ENCODE results near the gene C1orf50.

C1orf50 gene

GRCh38 chr1:42758641-42759040 is 8.4 kb upstream of the C1orf50 start:
- no peak for DNase-seq

DNA sequence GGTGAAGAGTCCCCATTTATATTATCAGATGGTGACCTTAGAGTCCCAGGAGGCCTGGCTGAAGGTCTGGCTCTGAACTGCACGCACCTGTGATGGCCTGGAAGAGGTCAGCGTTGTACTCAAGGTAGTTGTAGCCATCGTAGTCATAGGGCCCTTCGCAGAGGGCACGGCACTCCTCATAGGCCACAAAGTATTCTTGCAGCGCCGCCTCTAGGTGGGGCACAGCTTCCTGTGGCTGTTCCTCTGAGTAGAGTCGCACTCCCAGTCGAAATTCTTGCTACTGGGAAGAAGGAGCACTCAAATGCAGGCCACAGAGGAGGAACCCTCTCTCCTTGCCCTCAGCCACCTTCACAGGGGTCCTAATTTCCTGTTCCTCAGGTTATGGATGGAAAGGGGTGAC is 7.9 kb upstream of the C1orf50 start:
- DNase-seq: no peak

DNA sequence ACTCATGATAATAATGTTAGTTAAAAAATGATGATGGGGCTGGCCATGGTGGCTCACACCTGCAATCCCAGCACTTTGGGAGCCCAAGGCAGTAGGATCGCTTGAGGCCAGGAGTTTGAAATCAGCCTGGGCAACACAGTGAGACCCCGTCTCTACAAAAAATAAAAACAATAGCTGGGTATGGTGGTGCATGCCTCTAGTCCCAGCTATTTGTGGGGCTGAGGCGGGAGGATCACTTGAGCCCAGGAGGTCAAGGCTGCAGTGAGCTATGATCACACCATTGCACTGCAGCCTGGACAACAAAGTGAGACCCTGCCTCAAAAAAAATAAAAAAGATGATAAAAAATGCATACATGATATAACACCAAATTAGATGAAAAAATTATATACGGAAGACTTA is 5.5 kb upstream of the C1orf50 start:
- DNase-seq: no peak

- DNase-seq: no peak
These were observed 4.8 kb upstream of the C1orf50 start for GRCh38 chr1:42762269-42762668.

DNA sequence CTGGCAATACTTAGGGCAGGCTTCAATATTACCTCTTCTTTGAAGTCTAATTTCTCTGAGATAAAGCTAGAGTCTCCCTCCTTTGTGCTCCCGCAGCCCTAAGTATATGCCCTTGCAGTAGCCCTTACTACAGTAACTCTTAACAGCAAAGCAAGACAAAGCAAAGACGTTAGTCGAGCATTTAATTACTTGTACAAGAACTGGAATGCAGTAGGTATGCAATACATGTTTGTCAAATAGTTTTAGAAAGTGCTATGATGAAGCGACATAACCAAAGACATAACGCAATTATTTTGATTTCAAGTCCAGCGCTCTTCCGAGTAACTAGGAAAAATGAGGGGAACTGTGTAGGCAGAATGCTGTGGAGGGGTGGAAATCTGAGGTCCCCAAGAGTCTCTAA is 1.8 kb upstream of the C1orf50 start:
- no peak for DNase-seq

DNA sequence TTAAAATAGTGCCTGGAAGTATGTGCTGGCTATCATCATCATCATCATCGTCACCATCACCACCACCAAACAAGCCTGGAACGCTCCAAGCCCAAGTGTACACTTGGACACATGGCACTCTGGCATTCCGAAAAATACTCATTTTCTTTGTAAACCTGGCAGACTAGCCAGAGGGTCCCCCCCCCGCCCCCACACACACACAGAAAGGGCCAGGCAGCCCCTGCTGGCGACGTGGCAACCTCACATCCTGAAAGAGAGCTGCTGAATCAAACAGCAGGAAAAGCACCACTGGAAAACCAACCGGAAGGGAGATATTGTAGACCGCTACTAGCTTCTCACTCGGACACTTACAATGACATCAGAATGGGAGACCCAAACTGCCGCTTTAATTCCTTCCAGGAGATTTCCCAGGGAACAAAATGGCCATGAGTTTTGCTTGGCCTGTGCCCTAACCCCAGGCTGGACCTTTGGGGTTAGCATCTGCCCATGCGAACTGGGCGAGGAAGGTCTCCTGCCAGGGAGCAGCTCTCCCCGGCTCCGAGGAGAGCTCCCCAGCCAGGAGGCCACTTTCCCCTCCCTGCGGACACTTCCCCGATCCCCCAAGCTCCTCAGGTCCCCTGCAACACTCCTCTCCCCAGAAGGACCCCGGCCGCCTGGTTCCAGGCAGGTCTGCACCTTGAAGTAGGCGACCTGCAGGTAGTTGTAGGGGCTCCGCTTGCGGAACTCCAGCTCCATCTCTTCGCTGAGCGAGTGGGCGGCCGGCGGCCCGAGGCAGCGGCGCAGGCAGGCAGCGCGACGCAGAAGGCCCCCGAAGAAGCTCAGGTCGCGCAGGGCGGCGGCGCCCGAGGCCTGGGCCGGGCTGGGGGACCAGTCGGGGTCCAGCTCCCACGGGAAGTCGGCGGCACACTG is 963 bp upstream of the C1orf50 start:
- peak in 23 of 51 donors; percentile 15 to 73 (median 45) for DNase-seq

GRCh38 chr1:42767510-42768000 is 506 bp downstream of the C1orf50 start:
- DNase-seq: peak in 3 of 51 donors; percentile 52 to 68 (median 52)

GRCh38 chr1:42768172-42768571 is 1.1 kb downstream of the C1orf50 start:
- no peak for DNase-seq

DNA sequence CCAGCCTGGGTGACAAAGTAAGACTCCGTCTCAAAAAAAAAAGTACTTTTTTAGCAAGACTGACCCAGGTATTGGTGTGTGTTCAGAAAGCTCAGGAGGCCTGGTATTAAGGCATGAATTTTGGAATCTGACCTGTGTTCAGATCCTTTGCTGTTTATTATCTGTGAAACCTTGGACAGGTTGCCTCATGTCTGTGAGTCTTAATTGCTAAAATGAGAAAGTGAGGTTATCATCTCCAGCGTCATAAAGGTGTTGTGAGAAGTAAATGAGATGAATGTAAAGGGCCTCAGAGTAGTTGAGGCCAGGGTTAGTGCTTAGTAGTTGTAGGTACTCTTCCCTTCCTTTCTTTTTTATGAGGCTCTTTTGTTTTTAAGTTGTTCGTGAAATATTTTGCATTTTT is 2.8 kb downstream of the C1orf50 start:
- no peak for DNase-seq

GRCh38 chr1:42773420-42773819 is 6.4 kb downstream of the C1orf50 start:
- no peak for DNase-seq

DNA sequence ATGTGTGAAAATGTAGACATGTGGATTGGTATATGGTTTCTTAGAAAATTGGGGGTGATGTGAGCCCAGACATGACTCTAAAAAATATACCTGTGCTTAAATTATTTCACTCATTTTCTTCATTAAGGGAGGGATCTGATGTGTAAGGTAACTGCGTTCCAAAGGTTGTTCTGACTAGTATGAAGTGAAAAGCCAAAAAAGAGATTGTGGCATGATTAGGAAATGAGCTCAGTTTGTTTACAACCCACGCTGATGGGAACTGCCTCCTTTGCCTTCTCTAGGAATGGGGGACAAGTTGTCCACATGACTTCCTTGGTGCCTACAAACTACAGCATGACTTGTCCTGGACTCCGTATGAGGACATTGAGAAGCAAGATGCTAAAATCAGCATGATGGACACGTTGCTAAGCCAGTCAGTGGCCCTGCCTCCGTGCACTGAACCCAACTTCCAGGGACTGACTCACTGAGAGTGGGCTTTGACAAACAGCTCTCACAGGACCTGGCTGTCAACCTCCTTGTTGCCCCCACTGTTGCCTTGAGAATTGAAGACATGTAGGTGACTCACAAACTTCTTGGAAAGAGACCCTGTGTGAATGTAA is 8.0 kb downstream of the C1orf50 start:
- peak in 1 of 51 donors; percentile 50 for DNase-seq

GRCh38 chr1:42776502-42776901 is 9.5 kb downstream of the C1orf50 start:
- no peak for DNase-seq

GRCh38 chr1:42777852-42778251 is 10.8 kb downstream of the C1orf50 start:
- peak in 13 of 51 donors; percentile 2 to 43 (median 25) for DNase-seq

- no peak for DNase-seq
These were observed 12.7 kb downstream of the C1orf50 start for GRCh38 chr1:42779725-42780124.

DNA sequence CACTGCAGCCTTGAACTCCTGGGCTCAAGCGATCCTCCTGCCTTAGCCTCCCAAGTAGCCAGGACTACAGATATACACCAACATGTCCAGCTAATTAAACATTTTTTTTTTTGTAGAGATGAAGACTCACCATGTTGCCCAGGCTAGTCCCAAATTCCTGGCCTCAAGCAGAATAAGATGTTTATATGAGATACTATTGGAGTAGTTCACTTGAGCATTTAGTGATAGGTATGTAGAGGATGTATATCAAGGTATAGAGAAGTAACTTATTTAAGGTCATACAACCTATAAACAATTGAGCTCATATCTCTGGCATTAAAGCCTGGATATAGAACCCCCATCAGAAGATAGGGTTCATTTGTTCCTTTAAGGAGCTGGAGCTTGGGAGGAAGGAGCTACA is 13.1 kb downstream of the C1orf50 start:
- DNase-seq: no peak

DNA sequence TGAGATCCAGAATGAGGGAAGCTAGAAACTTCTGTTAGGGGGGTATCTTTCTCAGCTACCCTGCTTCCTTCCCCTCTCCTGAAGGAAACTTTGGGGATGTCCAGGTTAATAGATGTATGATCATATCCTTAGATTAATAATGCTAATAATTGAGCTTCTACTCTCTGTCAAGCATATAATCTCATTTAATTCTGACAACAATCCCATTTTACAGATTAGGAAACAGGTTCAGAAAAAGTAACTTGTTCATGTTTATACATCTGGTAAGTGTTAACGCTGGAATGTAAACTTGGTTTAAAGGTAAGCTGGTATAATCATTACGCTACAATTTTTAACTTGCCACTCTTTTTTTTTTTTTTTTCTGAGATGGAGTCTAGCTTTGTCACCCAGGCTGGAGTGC is 16.0 kb downstream of the C1orf50 start:
- no peak for DNase-seq

- no peak for DNase-seq
These were observed 17.5 kb downstream of the C1orf50 start for GRCh38 chr1:42784547-42784945.

- DNase-seq: peak in 15 of 51 donors; percentile 2 to 42 (median 19)
These were observed 18.1 kb downstream of the C1orf50 start, which contains the start of gene TMEM269 for GRCh38 chr1:42784946-42785693. TMEM269 (plus strand) TSS chr1:42784991; CDS start chr1:42789894, 4,903 bp downstream.

DNA sequence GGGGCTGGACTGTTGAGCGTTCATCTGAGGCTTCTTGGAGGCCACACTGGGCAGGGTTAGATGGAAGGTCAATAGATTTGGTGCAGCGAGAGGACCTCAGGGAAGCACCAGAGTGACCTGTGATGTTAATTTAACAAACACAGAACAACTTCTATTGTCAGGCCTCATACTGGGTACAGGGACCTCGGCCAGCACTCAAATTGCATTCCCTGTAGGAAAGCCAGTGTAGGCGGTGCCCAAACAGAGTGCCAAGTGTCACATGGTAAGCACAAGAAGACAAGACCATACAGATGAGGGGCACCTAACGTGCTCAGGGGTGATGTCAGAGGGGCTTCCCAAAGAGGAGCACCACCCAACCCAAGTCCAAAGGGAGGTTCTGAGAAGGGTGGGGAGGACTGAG is 19.0 kb downstream of the C1orf50 start:
- no peak for DNase-seq

DNA sequence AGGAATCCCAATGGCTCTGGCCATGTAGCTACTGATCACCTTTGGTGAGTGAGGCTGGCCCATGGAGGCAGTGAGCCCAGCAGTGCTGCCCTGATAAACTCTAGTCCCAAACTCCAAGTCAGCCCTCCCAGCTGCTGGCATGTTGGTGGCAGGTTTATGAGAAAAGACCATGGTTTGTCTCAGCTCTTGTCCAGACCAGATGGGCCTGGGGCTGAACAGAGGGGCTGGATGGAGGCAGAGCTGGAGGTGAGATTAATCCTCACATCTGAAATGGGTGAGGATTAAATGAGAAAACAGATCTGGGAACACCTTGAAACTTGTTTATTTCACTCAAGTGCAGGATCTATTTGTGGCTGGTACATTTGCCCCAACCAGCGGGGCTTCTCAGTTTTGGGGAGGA is 21.0 kb downstream of the C1orf50 start:
- DNase-seq: no peak

- DNase-seq: no peak
These were observed 26.8 kb downstream of the C1orf50 start for GRCh38 chr1:42793824-42794223.

DNA sequence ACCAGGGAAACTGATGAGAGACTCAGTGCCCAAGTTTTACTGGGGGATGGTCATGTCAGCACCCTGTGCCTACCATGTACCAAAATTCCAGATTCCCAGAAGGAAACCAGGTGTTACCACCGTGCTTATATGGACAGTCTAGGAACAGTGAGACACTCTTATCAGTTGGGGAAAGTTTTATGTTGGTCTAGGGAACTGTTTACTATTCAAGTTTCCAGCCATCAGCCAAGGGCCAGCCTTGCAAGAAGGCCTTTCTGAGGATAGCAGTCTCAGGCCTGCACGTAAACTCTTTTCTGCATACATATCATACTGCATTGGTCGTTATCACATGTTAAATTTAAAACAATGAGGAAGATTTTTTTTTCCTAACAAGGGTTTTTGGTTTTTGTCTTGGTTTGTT is 30.4 kb downstream of the C1orf50 start:
- DNase-seq: no peak
